GM12874 (cell line): Measurements from ENCODE around the gene KCNAB2.

ENCODE experiments used
- CTCF ChIP-seq: IDR thresholded peaks from 2 replicates; pipeline ENCODE4 v1.5.1; 2011; ENCODE audit warnings: low read depth, mild to moderate bottlenecking, control low read depth, low read length, moderate library complexity; ENCODE audit not compliant: insufficient read depth

The KCNAB2 gene

DNA sequence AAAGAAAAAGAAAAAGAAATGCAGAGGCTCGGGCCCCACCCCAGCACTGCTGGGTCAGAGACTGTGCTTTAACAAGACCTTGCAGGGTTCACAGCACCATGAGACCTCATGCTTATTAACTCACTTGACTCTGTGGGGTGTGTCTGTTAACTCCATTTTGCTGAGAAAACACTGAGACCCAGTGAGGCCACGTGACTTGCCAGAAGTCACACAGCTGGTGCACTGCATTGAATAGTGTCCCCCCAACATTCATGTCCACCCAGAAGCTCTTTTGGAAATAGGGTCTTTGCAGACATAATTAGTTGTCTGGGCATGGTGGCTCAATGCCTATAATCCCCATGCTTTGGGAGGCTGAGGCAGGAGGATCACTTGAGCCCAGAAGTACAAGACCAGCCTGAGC, 94.7 kb downstream of the KCNAB2 start:
- no peak for TF ChIP-seq CTCF

- TF ChIP-seq CTCF: peak; percentile 32; the same call in 1 of the 2 replicates
Observed at GRCh38 chr1:6141592-6141991, 95.9 kb downstream of the KCNAB2 start.

GRCh38 chr1:6142036-6142621, 96.4 kb downstream of the KCNAB2 start:
- TF ChIP-seq CTCF: no peak

DNA sequence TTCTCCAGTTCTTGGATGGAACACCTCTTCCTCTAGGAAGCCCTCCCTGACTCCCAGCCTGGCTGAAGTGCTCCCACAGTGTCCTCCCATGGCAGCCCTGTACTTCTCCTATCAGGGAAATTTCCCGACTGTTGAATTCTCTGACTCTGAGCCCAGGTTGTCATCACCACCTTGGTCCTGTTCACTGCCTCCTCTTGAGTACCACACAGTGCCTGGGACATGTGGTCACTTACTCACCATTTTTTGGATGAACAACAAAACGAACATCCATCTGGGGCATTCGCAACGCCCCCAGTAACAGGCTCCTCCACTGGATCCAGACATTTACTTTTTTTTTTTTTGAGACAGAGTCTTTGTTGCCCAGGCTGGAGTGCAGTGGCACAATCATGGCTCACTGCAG, 97.0 kb downstream of the KCNAB2 start:
- TF ChIP-seq CTCF: no peak

GRCh38 chr1:6143395-6143794, 97.7 kb downstream of the KCNAB2 start:
- no peak for TF ChIP-seq CTCF

DNA sequence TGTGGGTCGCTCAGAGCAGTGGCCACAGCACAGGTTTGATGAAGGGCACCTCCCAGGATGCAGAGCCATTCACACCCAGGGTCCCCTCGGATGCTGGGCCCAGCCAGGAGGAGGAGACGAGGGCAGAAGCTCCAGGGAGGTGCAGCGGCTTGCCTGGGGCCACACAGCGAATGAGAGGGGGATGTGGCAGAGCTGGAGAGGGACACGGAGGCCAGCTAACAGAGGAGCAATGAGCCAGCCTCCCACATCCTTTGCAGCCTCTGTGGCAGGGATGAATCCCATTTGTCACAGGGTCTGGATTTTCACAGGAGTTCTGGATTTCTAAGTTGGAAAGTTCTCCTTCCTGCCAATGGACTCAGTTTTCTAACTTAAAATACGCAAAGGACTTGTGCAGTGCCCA, 98.5 kb downstream of the KCNAB2 start:
- TF ChIP-seq CTCF: no peak

GRCh38 chr1:6144647-6145395, 99.1 kb downstream of the KCNAB2 start:
- TF ChIP-seq CTCF: no peak

GRCh38 chr1:6145396-6145750, 99.7 kb downstream of the KCNAB2 start:
- TF ChIP-seq CTCF: no peak
